Esophagus squamous epithelium (tissue), 4 donors: Measurements from ENCODE around the gene SLC47A1.

ENCODE experiments used
- POLR2A ChIP-seq, 4 donors: fragments of 450-650 bp; IDR thresholded peaks; one replicate each; pipeline ENCODE4 v1.6.1; 2017; ENCODE audit warnings: antibody characterized with exemption in 4 of 4, mild to moderate bottlenecking in 4 of 4, moderate library complexity in 3 of 4
- TF ChIP-seq, protein P1 (sequence below), 6 experiments: fragments of 450-650 bp in 4 of 6; fragments of 200-600 bp in 2 of 6; sonication (generic) in 2 of 6; IDR thresholded peaks; one replicate each; pipeline ENCODE4 v1.5.1; 2016 to 2019; ENCODE audit warnings: antibody characterized with exemption in 6 of 6, mild to moderate bottlenecking in 4 of 6, moderate library complexity in 4 of 6

DNA sequence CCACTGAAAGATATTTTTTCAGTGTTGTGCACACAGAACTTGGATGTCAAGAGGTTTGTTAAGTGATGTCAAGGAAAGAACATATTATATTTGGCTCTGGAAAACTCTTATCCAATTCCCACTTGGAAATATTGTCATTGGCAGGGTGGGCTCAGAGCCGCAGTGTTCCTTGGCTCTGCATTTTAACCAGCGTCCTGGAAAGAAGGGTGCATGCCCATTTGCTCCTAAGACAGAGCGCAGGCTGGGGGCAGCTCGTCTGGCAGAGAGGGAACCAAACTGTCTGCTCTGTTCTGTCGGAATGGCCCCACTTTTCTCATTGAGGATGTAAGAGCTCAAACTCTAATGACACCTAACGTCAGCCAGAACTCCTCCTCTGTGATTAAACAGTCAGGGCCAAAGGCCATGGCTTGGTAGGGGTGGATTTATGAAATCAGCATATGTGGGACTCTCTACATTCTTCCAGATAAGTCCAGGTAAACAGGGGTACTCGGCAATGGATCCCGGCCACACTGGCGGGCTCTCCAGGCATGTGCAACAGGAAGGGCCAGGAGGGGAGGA is 18.0 kb downstream of the SLC47A1 start:
- TF ChIP-seq, protein P1, sequence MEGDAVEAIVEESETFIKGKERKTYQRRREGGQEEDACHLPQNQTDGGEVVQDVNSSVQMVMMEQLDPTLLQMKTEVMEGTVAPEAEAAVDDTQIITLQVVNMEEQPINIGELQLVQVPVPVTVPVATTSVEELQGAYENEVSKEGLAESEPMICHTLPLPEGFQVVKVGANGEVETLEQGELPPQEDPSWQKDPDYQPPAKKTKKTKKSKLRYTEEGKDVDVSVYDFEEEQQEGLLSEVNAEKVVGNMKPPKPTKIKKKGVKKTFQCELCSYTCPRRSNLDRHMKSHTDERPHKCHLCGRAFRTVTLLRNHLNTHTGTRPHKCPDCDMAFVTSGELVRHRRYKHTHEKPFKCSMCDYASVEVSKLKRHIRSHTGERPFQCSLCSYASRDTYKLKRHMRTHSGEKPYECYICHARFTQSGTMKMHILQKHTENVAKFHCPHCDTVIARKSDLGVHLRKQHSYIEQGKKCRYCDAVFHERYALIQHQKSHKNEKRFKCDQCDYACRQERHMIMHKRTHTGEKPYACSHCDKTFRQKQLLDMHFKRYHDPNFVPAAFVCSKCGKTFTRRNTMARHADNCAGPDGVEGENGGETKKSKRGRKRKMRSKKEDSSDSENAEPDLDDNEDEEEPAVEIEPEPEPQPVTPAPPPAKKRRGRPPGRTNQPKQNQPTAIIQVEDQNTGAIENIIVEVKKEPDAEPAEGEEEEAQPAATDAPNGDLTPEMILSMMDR (IDR thresholded peaks at IDR 0.05): no peak
- no peak for TF ChIP-seq POLR2A (IDR thresholded peaks at IDR 0.05)
